OCI-LY7 (cell line): ENCODE data around the gene AKR7A3. TPM values are rescaled to one million over a fixed set of nuclear protein-coding genes. Genes with fewer than 3 reads are reported as not detected.
A peak's percentile ranks its signal among the peaks of the same experiment; 100 is the strongest.

Experiments used
- BruUV-seq: library from RNA; stranded (reverse); fragments of 400-500 nt; replicated peaks from 2 replicates; lab custom pipeline; 2021; lab: Mats Ljungman, UMichigan
- CTCF ChIA-PET: fragments of 300-600 bp; sonication (Branson Sonifier 250); formaldehyde crosslinking; loops from one replicate; lab custom pipeline; 2022; ENCODE audit warnings: antibody characterized with exemption; ENCODE audit not compliant: unreplicated experiment; lab: Charles Lee
- POLR2A ChIA-PET: fragments of 300-600 bp; sonication (Branson Sonifier 250); formaldehyde crosslinking; loops from one replicate; lab custom pipeline; 2022; ENCODE audit warnings: antibody characterized with exemption; lab: Charles Lee
- DNase-seq: peaks from one replicate; pipeline ENCODE4 v3.0.0-alpha.2; 2015; ENCODE audit warnings: low spot score
- H2AFZ ChIP-seq: fragments of 200-600 bp; sonication (generic), shearing (Covaris generic); 2 replicates; pipeline ENCODE4 v1.6.1; 2014; ENCODE audit warnings: mild to moderate bottlenecking, antibody characterized with exemption, low read length, moderate library complexity
- H3K27ac ChIP-seq: fragments of 200-600 bp; sonication (generic); 2 replicates; pipeline ENCODE4 v1.5.1; 2014; ENCODE audit warnings: mixed run types, low read depth, mild to moderate bottlenecking, moderate library complexity, low read length, inconsistent platforms; ENCODE audit not compliant: poor library complexity, severe bottlenecking
- H3K36me3 ChIP-seq: fragments of 200-600 bp; sonication (generic); 2 replicates; pipeline ENCODE4 v1.6.1; 2014; ENCODE audit warnings: mild to moderate bottlenecking, antibody characterized with exemption, low read length, moderate library complexity, mixed read lengths; ENCODE audit not compliant: insufficient read depth
- H3K4me1 ChIP-seq: fragments of 200-600 bp; sonication (generic); 2 replicates; pipeline ENCODE4 v1.5.1; 2014; ENCODE audit warnings: mild to moderate bottlenecking, low read length; ENCODE audit not compliant: insufficient read depth, poor library complexity, severe bottlenecking
- H3K4me2 ChIP-seq: fragments of 200-600 bp; sonication (generic); 2 replicates; pipeline ENCODE4 v1.6.1; 2014; ENCODE audit warnings: mild to moderate bottlenecking, low read length
- H3K4me3 ChIP-seq: fragments of 200-600 bp; sonication (generic); 2 replicates; pipeline ENCODE4 v1.5.1; 2014; ENCODE audit warnings: mild to moderate bottlenecking, low read depth, low read length; ENCODE audit not compliant: poor library complexity, severe bottlenecking
- H3K79me2 ChIP-seq: fragments of 200-600 bp; sonication (generic); 2 replicates; pipeline ENCODE4 v1.6.1; 2016; ENCODE audit warnings: low read depth, mild to moderate bottlenecking, low read length, moderate library complexity, mixed read lengths; ENCODE audit not compliant: insufficient read depth
- H3K9me2 ChIP-seq: fragments of 200-600 bp; sonication (generic); 2 replicates; pipeline ENCODE4 v1.6.1; 2016; ENCODE audit warnings: mild to moderate bottlenecking, low read length, mixed read lengths; ENCODE audit not compliant: insufficient read depth
- H3K9me3 ChIP-seq: fragments of 200-600 bp; sonication (generic); 2 replicates; pipeline ENCODE4 v1.6.1; 2014; ENCODE audit warnings: mild to moderate bottlenecking, mixed run types, low read length, mixed read lengths
- H4K20me1 ChIP-seq: fragments of 200-600 bp; sonication (generic); 2 replicates; pipeline ENCODE4 v1.6.1; 2014; ENCODE audit warnings: mild to moderate bottlenecking, antibody characterized with exemption, low read length, moderate library complexity, mixed read lengths; ENCODE audit not compliant: insufficient read depth
- EZH2phosphoT487 ChIP-seq: fragments of 200-600 bp; sonication (generic); IDR thresholded peaks from 2 replicates; pipeline ENCODE4 v1.6.1; 2018; ENCODE audit warnings: low read depth, borderline replicate concordance, mild to moderate bottlenecking, mixed run types, antibody characterized with exemption, low read length, moderate library complexity, mixed read lengths
- intact Hi-C: fragments of 100-400 bp; cut with micrococcal nuclease; formaldehyde crosslinking; loops from one replicate; pipeline ENCODE4 v1.10.0; 2022; ENCODE audit not compliant: unreplicated experiment
- total RNA-seq, 2 experiments: library from RNA; depleted of rRNA in 1 of 2; stranded (reverse); fragments of >200 nt in 1 of 2; shearing (Covaris generic) in 1 of 2; gene quantifications; 2 replicates each; pipeline ENCODE4 v1.2.3, GENCODE V29; 2014 to 2022
- TF ChIP-seq, protein P1 (sequence below): fragments of 200-600 bp; sonication (generic); conservative IDR thresholded peaks from 2 replicates; pipeline ENCODE4 v1.5.1; 2014; ENCODE audit warnings: mild to moderate bottlenecking, antibody characterized with exemption, low read length, moderate library complexity, mixed read lengths

AKR7A3 gene
- total RNA-seq, 2 experiments from 2014 or later = 1.2 to 2.6 TPM

DNA sequence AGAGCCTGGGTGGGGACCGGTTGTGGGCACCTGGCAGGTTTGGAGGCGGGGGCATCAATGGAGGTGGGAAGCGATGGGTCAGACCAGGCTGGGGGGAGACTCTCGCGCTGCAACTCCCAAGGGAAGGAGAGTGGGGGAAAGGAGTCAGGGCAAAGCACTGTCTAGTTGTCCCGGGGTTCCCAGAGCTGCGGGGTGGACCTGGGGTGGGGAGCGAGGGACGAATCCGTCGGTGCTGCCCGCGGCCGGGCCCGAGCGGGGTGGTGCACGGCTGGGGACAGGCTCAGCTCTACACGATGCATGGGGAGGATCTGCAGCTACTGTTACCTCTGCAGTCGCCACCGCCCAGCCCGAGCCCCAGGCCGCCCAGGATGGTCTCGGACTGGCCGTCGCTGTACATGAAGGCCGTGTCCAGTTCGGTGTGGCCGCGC lies 22.9 kb upstream of the AKR7A3 start:
- ChIA-PET POLR2A (no interaction called here), CTCF (no interaction called here)
- no peak overlapping the region for H3K27ac ChIP-seq
- H3K9me2 ChIP-seq = no peaks in the 10 kb centered on the region
- H3K36me3 ChIP-seq = peaks cover 15% of the 10 kb centered on the region; the same call in 1 of the 2 replicates
- H3K79me2 ChIP-seq = peaks cover 18% of the 10 kb centered on the region; the same call in 1 of the 2 replicates
- intact Hi-C loops = no loop called here
- DNase-seq = no peak
- no peaks in the 10 kb centered on the region for H3K9me3 ChIP-seq
- TF ChIP-seq, protein P1, sequence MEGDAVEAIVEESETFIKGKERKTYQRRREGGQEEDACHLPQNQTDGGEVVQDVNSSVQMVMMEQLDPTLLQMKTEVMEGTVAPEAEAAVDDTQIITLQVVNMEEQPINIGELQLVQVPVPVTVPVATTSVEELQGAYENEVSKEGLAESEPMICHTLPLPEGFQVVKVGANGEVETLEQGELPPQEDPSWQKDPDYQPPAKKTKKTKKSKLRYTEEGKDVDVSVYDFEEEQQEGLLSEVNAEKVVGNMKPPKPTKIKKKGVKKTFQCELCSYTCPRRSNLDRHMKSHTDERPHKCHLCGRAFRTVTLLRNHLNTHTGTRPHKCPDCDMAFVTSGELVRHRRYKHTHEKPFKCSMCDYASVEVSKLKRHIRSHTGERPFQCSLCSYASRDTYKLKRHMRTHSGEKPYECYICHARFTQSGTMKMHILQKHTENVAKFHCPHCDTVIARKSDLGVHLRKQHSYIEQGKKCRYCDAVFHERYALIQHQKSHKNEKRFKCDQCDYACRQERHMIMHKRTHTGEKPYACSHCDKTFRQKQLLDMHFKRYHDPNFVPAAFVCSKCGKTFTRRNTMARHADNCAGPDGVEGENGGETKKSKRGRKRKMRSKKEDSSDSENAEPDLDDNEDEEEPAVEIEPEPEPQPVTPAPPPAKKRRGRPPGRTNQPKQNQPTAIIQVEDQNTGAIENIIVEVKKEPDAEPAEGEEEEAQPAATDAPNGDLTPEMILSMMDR = no peak
- TF ChIP-seq EZH2phosphoT487 = no peak
- H3K4me1 ChIP-seq = peaks cover 51% of the 10 kb centered on the region
- peak overlapping the region; percentile 86 for H3K4me2 ChIP-seq
- no TSS peak for BruUV-seq
- peak overlapping the region; percentile 68; the same call in 1 of the 2 replicates for H2AFZ ChIP-seq
- H4K20me1 ChIP-seq = no peaks in the 10 kb centered on the region
- H3K4me3 ChIP-seq = peak overlapping the region; percentile 82

DNA sequence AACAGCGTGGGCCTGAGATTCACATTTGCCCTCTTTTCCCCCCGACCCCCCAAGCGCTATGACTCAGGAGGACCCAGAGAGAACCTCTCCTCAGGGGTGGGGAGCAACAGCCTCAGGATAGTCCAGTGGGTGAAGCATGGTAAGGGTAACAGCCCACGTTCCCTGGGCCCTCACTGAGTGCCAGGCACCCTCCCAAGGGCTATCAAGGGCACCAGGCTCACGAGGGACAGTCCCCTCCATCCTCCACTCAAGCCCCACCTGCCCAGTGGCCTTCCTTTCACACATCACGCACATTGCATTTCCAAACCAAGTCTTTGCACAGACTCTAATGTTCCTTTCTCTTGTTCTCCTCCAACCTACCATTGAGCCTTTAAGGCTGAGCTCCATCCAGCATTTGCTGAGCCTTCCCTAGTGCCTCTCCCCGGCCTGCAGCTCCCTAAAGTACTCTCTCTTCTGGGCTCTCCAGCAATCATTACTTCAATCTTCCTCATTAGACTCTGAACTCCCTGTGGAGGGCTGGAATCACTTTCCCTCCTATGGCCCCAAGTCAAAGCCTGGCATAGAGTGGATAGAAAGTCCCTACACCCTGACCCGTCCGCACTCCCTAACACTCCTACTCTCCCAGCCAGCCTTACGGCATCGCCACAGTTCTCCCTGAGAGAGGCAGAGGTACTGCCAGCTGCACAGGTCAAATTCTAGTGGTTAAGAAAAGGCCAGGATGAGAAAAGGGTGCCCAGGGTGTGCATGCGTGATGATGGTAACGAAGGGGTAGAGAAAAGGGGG lies 22.3 kb upstream of the AKR7A3 start:
- H3K4me1 ChIP-seq = peaks cover 45% of the 10 kb centered on the region
- H3K79me2 ChIP-seq = peaks cover 18% of the 10 kb centered on the region; the same call in 1 of the 2 replicates
- ChIA-PET CTCF (no interaction called here), POLR2A (interaction anchor here (0.7 kb wide), 1 partner anchor 1151 kb away, joined by 3 read pairs; no protein-coding TSS in a partner anchor)
- intact Hi-C loops = no loop called here
- no peak overlapping the region for H3K27ac ChIP-seq
- peak overlapping the region; percentile 68; the same call in 1 of the 2 replicates for H2AFZ ChIP-seq
- H3K4me2 ChIP-seq = peak overlapping the region; percentile 86
- H3K9me2 ChIP-seq = no peaks in the 10 kb centered on the region
- H3K36me3 ChIP-seq = peaks cover 17% of the 10 kb centered on the region; the same call in 1 of the 2 replicates
- no peaks in the 10 kb centered on the region for H4K20me1 ChIP-seq
- TF ChIP-seq, protein P1 = no peak
- no peak for TF ChIP-seq EZH2phosphoT487
- BruUV-seq = TSS peak; percentile 44
- H3K4me3 ChIP-seq = peak overlapping the region; percentile 82
- H3K9me3 ChIP-seq = no peaks in the 10 kb centered on the region
- peak; percentile 18 for DNase-seq
